HG03571 (cell line): ENCODE results near the gene ANK3.
A peak's percentile ranks its signal among the peaks of the same experiment; 100 is the strongest.

Source experiments
- ATAC-seq: cut with Tn5 transposase; IDR thresholded peaks from one replicate; pipeline ENCODE4 v1.9.1; 2021; ENCODE audit not compliant: unreplicated experiment

Gene ANK3

DNA sequence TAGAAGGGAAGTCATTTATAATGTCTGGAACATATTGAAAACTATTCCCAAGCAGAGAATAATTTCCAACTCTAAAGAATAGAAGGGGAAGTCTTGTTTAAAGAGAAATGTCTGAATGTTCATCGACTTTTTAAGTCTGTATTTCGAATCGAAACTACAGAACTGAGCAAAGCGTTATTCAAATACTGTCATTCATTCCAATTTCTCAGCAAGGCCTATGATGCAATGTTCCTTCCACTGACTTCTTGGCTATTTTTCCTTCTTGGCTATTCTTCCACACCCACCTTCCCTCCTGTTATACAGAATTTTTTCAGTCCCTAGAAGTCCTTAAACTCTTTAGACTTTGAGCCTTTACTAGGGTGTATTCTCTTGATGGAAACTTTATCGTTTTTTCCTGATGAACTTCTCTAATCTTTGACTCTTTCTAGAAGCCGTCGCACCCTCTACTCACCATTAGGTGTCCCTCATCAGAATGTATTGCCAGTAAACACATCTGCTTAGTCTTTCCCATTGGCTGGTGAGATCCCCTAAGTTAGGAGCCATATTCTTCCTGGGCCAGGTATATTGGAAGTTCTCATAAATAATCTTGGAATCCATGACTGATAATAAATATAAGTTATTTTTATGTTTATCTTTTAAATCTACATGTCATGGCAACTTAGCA is 247.6 kb downstream of the ANK3 start:
- no peak for ATAC-seq

DNA sequence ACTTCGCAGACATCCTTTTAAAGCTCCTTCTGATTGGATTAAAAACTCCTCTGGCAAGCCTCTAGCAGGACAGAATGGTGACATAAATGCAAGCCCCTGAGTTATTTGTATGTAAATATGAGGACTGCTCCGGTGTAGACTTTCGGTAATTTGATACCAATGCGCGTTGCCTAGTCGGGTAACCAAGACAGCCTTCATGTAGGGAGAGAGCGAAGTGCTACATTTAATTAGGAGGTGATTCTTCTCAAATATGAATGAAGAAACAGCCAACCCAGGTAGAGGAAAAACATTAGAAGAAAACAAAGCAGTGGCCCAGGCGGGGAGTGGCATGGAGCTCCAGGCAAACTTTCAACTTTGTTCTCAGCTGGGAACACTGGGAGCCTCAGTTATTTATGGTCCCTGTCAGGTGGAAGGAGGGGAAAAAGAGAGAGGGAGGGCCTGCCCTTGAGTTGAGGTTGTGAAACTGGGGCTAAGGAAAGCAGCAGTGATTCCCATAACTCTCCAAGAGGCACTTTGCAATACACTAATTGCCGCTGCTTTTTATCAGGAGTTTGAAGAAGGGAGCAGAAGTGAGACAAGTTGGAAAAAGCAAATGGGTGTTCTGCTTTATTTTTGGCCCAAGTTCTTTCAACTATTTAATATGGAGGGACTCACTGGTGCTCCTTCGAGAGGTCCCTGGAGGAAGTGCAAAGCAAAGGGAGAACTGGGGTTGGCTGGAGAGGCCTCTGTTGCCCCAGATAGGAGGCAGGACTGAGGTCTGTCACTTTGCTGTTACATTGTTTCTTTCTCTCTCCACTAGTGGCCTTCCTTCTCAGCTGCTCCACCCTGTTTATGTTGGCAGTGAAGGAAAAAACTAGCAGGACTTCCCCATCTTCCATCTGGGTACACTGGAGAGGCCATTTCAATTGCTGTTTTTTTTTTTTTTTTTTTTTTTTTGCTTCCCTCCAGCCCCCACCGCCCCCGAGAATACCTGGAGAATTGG is 248.7 kb downstream of the ANK3 start:
- no peak for ATAC-seq

DNA sequence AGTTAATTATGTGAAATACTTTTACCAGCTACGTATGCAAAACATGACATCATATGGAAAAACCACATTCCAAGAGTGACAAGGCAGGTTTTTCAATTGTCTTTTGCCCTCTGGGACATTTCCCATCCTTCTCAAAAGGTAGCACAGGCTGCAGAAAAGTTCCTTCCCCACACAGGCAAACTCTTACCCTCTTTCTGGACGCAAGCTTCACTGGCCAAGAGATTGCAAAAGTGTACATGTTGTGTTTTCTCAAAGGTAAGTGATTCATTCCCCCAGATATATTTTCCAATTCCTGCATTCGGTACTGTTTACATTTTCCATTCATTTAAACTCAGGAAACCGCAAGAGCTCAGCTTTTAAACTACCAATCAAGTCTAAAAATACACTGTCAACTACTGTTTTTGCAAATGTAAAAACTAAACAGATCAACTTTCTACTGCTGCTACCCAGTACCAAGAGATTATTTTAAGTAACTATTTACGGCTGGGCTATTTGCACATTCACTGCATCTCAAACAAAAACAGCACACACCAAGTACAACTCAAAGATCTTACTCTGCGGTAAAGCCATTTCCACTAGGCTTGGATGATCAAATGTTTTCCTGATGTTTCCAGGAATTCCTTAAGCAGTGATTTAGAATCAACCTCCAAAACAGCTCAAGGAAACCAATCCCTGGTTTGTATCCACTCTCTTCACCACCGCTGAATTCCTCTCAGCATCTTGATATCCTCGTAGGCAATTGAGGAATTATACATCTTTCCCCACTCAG is 249.7 kb downstream of the ANK3 start:
- ATAC-seq: no peak

DNA sequence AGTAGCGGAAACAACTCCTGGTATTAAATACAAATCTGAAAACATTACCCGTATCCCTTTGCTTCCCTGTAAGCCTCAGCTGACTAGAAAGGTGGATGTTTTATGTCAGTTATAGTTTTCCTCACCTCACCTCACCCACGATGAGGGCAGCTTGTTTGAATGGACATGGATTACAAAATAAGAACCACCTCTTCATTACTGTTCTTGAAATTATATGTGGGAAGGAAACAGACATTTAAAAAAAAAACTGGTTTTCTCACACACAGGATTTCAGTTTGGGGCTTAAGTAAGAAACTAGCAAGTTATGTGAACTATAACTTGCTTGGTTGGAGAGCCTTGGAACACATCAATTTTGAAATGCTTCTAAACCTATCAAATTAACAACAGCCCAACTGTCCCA is 250.4 kb downstream of the ANK3 start:
- ATAC-seq: no peak

DNA sequence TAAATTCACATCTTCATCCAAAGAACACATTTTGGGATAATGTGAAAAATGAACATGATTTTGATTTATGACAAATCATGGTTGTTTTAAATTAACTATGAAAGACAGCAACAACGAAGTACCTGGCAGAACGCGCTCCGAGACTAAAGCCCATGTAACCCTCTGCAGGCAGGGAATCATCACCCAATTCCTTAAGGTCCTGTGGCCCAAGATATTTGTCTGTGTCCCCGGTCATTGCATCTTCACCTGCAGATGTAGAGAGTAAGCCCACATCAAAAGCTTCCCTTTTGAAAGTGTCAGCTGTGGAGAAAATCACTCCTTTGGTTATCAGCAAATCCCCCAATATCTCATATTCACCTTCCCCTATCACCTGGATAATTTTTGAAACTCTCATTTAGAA is 250.8 kb downstream of the ANK3 start:
- no peak for ATAC-seq

DNA sequence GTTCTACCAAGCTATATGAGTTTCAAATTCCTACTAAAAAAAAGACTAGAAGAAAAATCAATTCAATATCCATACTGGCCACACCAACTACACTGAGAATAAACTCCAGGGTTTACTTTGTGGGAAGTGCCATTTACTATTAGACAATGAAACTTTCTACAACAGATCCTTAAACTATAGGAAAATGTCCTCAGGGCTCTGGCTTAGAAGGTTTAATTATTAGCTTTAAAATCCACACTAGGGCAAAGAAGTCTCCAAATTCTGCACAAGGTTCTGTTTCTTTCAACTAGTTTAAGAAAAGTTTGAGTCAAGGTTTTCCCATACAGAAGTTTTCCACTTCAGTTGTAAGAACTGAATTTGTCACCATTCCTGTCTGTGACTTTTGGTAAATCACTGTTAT is 251.6 kb downstream of the ANK3 start:
- ATAC-seq: no peak

DNA sequence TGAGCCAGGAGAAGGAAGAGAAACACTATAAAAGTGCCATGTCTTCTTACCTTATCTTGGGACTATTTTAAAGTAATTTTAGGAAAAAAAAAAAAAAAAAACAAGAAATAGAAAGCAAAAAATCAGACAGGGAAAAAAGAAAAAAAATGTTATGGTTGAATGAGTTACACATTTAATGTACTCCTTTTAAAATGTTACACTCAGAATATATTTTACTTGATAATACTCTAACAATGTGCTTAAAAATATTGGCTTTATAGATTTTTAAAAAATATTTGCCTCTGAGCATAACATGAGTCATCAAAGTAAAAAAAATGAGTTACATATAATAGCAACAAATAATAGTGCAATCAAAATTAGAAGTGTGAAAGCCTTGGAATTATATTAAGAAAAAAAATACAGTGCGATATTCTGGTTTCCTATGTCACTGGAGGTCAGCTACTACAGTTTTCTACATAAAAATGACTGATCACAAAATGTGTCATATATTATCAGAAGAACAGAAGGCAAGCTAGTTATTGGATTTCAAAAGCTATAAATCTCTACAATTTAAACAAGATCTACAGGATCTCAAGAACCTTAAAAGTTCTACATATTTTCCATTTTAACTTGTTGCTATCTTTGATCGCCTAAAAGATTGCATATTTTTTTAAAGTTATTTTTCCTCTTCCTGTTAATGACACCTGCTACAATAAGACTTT is 252.2 kb downstream of the ANK3 start:
- ATAC-seq: no peak

DNA sequence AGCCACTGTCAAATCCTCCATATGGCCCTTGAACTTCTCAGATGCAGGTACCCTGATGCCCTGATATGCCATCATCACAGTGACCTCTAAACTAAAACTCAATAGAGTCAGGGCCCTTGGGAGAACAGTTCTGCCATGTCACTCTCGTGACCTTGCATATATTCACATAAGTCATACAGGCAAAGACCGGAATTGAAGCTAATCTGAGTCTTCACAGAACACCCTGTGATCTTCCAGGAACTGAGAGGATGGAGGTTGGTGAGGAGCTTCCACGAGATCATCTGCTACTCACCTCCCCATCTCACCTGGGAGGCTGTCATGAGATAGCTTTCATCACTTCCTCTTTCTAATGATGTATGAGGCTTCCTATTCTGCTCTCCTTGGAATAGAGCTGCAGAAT is 254.7 kb downstream of the ANK3 start:
- ATAC-seq: no peak

DNA sequence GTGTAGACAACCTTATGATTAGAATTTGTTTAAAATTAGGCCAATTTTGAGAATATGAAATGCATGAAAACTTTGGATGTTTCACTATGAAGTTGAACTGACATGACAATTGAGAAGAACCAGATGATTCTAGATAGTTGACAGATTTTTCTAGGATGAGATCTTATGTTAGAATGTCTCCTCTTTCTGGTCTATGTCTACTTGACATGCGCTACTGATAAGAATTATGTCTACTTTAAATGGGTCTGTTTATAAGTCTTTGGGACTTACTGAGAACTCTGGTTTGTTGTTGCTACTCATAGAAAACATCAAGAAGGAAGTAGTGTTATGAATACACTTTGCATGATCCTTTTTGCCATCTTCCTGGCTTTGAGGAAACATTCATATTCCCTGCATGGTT is 255.1 kb downstream of the ANK3 start:
- ATAC-seq: no peak

DNA sequence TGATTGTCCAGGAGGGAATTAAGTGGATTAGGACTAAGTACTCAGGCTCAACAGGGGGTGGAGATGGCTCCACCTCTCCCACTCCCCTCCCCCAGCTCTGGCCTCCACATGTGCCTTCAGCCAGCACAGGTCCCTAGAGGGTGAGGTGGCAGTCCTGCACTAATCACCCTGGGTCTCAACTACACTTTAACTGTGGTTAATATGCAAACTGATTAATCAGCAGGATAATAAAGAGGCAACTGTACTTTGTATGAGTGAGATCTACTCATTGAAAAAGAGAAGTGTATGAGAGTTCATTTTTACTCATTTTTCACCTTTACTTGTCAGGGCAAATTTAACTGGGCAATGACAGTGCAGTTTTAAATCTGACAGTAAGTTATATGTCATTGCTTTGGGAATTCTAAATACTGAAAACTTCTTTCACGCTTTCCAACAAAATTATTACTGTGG is 259.5 kb downstream of the ANK3 start:
- peak; percentile 60 for ATAC-seq

DNA sequence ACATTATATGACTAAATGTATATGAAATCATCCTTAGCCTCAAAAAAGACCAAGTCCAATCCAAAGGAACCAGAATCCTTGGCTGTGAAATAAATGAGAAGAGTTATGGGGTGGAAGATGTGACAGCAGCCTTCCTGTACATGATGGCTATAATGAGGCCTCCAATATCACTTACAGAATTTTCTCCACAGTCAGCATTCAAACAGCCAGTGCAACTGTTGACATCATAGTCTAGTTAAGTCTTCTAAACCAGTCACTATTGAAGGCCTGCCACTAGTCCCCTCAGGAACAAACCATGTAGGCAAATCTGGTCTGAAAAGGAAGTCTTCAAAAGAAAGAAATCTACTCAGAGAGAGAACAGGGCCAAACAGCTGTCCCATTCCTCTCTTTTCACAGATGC is 263.8 kb downstream of the ANK3 start:
- no peak for ATAC-seq

DNA sequence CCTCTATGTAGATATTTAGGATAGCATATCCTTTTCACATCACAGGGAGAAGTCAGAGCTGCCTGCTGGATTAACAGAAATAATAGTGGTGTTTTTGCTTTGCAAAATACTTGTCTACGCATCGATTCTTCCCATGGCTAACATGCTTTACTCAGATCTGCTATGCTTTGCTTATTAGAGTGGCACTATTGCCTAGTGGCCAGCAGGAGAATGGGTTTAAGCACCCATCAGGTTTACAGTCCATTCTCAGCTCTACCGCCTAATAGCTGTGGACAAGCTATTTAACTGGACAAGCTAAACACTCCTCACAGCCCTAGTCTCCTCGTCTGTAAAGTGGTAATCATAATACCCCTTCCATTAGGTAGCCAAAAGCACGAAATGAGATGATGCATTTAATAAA is 265.1 kb downstream of the ANK3 start:
- ATAC-seq: no peak

DNA sequence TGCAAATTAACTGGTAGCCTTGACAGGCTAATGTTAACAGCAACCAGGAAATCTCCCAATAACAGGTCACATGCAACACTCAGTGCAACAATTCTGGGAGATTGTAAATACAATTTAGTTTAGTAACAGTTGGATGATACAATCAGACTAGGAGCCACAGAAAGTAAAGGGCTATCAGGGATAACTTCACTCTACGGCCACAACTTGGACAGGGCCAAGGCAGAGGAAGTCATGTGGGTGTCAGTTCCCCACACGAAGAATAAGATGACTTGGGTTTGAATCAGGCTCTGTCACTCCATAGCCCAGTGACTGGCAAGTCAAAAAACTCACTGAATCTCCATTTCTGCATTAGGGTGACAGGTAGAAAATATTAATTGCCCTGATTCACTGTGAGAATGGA is 266.0 kb downstream of the ANK3 start:
- no peak for ATAC-seq

DNA sequence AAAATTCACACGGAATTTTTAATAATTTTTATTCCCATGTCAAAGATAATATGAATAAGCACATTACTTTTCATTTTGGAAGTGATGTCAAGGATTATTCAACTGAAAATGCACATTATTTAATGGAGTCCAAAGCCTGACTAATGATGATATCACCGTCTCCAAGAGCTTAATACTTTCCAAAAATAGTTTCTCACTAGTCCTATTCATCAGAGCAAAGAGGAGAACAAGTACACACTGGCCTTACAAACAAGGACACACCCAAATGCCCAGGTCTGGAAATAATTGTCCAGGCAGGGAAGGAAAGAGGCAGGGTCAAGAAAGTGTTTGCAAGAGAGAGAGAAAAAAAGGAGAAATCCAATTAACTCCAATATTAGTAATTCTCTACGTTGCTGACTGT is 266.5 kb downstream of the ANK3 start:
- ATAC-seq: no peak

DNA sequence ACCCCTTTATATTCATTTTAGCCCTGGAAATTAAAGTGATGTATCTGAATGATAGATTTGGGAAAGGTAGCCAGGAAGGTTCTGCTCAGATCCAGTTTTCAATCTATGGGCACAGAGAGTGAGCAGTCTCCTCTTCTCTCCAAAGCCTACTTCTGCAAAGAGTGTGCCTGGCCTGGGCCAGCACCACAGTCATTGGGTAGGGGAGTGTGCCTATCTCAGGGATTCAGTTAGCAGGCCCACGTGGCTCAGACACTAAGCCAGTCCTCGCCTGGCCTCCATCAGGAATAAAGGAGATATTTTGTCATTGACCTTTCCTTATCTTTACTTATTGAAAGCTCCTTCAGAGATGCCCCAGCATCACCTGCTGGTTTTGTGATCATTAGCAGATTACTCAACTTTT is 267.5 kb downstream of the ANK3 start:
- ATAC-seq: no peak

DNA sequence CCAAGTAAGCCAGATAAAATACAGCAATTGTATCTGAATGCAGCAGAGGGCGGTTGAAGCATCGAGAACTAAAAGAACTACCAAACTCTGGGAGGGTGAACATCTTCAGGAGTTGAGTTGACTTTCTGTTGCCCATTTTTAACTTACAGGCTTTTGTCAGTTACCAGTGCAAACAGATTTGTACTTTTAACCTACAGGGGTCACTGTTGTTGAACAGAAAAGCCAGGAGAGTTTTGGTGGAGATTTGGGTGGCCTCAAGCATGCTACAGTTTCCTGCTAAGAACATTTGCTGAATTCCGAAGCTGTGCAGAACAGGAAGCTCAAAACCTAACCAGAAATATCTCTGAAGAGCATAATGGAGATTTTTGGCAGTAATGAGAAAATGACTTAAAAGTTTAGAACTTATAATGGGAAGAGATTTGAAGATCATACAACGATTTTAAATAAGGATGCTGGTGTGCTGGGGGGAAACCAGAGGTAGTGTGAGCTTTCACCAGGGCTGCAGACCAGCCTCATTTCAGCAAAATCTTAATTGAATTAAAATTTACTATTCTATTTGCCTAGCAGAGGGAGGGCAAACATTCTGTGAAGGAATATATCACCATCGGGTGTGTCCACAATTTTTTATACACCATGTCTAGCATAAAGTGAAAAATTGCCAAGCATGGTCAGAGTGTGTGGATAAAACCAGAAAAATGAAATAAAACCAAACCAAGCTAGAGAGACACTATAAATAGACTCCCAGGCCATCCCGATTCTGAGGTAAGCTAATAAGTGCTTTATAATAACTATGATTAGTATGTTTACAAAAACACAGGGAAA is 274.7 kb downstream of the ANK3 start:
- no peak for ATAC-seq

DNA sequence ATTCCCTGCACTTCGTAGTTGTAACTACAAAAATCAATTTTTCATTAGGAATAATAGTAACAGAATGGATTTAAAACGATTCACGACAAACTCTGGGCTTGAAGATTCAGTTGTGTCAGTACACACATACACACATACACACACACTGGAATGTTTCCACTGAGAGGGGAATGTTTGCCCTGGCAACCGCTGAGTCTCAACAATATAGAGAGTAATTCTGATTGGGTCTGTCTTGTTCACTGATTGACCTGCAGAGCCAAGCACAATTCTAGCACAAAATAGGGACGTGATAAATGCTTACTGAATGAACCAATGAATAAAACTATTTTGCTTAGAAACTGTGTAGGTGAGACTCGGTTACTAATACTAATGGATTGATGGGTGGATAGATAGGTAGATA is 278.9 kb downstream of the ANK3 start:
- ATAC-seq: no peak

DNA sequence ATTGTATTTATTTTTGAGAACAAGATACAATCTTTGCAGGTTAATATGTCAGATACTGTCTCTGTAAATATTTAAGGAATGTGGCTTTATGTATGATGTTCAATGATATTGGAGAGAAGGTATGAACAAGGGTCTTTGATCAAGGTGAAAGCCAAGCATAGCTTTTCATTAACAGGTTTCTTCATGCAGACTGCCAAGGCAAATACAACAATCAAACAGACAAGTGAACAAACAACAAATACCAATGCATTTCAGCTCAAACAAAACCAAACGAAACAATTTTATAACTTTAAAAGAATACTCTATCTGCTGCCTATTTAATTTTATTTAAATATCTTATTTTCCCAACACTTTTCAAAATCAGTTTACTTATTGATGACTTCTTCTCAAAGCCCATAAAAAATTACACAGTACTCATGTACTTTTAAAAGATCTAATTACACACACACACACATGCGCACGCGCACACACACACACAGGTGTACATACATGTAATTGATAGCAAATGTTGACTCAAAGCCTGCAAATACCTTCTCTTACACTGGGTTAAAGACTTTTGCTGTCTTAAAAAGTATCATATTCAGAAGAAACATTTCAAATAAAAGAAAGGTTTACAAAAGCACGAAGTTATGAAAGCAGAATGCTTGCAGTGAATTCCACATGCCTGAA is 282.2 kb downstream of the ANK3 start:
- no peak for ATAC-seq

DNA sequence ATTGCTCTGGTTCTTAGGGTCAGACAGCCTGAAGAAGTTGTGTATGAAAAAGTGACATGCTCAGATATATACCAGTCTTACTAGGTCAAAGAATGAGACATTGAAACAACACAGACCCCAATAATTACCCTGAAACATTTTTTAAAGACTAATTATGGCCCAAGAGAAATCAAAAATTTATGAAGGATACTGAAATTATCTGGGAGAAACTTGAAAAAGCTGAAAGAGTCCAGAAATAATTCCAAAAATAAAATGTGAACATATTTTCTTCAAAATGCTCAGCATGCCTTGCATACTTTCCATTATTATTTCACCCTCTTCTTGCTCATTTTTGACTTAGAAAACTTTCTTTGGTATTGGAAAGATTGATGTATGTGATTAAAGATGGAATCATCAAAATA is 284.4 kb downstream of the ANK3 start:
- ATAC-seq: no peak

DNA sequence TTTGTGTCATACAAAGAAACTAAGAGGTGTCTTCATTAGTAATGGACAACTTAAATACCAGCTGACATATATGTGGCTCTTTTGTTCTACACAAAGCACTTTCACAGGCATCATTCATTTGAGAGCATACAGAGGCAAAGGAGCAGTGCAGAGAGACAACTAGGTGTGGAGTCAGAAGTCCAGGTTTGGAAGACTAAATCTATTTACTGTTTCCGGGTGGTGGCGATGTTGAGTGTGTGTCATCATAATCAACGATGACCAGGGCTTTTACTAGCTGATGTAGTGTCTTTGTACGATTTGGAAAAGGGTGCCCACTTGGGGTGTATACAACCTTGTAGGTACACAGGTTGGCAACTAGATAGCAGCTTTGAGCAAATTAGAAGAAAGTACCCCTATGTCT is 287.9 kb downstream of the ANK3 start:
- ATAC-seq: no peak
